ENCODE data around the gene POU4F2.

Gene POU4F2, protein sequence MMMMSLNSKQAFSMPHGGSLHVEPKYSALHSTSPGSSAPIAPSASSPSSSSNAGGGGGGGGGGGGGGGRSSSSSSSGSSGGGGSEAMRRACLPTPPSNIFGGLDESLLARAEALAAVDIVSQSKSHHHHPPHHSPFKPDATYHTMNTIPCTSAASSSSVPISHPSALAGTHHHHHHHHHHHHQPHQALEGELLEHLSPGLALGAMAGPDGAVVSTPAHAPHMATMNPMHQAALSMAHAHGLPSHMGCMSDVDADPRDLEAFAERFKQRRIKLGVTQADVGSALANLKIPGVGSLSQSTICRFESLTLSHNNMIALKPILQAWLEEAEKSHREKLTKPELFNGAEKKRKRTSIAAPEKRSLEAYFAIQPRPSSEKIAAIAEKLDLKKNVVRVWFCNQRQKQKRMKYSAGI

DNA sequence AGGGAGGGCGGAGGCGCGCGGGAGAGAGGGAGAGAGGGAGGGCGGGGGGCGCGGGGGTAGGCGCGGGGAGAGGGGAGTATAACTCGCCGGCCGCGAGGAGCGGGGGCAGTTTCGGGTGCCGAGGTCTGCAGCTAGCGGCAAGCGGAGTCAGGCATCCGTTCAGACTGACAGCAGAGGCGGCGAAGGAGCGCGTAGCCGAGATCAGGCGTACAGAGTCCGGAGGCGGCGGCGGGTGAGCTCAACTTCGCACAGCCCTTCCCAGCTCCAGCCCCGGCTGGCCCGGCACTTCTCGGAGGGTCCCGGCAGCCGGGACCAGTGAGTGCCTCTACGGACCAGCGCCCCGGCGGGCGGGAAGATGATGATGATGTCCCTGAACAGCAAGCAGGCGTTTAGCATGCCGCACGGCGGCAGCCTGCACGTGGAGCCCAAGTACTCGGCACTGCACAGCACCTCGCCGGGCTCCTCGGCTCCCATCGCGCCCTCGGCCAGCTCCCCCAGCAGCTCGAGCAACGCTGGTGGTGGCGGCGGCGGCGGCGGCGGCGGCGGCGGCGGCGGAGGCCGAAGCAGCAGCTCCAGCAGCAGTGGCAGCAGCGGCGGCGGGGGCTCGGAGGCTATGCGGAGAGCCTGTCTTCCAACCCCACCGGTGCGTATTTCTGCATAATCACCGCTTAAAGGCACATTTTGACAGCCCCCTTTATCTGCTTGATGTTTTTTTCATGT, at the start of gene POU4F2:
TSS of gene POU4F2 (plus strand) at position 108 of the 720 bp plus-strand sequence. CDS start at position 356, 248 bp downstream.
- DNase-seq (ENCODE audit: low read depth, low spot score): no peak

DNA sequence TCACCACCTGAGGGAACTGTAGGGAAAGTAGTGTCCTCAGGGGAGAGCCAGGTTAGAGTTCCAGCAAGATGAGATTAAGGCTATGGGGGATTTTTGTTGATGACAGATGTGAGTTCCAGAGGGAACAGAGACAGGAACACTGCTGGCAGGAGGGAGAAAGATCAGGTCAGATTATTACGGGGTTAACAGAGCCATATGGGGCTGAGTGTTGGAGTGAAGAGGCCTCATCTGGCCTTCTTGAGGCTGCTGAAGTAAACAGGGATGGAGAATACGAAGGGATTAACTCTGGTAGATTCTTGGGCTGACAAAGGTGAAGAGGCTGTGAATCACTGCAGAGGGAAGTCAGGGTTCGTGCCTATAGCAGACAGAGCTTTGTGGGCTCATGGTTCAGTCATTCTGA, 47.9 kb upstream of the POU4F2 start:
- DNase-seq (ENCODE audit: low read depth, low spot score): no peak

DNA sequence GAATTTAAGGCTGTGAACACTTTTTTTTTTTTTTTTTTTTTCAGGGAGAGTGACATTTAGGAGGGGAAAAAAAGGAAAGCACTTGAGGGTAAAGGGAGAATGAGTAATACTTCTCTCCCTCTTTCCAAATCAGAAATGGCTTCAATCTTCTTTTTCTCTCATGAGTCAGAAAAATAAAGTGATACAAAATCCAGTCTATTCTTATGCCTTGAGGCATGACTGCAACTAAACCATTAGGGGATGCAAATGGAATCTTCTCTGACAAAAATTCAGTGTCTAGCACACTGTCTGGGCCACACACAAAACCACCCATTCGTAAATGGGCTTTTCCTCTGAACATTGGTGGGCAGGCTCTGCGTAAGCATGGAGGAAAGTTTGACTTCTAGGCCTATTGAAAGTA, 46.7 kb upstream of the POU4F2 start:
- no peak for DNase-seq (ENCODE audit: low read depth, low spot score)

DNA sequence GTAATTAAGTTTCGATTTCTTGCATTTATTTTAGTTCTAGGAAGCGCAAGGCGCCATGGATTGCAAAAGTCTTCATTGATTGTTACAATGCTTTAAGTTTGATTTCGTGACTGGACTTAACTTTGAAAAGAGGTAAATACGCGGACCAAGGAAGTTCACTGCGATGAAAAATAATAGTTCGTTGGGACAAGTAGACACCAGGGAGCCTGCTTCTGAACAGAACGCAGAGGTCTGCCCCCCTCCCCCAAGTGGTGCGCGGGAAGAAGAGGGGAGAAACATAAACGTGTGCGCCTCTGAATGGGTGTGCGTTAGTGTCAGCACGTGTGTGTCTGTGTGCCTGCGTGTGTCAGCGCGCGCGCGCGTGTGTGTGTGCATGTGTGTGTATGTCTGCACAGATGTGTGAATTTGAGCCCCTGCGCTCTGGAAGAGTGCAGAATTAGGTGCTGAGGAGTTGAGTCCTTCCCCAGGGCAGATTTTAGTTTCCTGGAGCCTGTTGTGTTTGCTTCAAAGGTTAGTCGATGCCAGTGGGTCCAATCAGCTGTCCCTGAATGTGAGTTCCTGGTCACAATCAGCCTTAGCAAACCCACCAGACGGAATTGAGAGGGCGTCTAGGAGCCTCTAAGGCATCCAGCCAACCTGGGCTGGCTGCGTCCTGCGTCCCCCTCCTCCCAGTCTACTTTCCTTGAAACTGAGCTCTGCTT, 5.8 kb upstream of the POU4F2 start:
- no peak for DNase-seq (ENCODE audit: low read depth, low spot score)

DNA sequence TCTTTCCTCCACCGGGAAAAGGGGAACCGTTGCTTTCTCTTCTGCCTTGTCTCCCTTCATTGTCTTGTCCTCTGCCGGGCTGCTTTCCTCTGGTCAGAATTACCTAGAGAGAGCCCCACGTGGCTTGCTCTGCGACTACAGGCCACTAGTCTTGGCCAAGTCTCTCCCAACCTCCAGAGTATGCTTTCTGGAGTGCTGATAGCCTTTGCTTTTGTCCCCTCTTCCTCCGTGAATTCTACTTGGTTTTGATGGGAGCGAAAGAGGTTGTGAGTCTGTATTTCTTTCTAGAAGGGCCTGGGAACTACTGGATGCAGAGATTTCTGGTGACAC, 5.3 kb upstream of the POU4F2 start:
- no peak for DNase-seq (ENCODE audit: low read depth, low spot score)

DNA sequence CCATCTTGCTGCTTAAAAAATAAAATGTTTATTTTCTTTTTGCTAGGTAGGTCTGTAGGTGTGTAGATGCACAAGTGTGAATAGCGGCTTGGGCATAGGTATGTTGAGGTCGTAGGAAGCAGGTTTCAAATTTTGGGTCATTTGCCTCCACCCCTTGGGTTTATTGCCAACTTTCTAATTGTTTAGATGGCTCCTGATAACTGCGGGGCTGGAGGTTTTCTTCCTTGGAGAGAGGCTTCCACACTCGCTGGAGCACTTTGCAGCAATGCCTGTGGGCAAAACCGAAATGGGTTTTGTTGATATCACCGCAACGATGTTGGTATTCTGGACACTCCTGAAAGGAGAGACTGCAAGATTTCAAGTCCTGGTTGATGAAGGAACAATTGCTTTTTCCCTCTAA, 3.9 kb upstream of the POU4F2 start:
- DNase-seq (ENCODE audit: low read depth, low spot score): no peak

DNA sequence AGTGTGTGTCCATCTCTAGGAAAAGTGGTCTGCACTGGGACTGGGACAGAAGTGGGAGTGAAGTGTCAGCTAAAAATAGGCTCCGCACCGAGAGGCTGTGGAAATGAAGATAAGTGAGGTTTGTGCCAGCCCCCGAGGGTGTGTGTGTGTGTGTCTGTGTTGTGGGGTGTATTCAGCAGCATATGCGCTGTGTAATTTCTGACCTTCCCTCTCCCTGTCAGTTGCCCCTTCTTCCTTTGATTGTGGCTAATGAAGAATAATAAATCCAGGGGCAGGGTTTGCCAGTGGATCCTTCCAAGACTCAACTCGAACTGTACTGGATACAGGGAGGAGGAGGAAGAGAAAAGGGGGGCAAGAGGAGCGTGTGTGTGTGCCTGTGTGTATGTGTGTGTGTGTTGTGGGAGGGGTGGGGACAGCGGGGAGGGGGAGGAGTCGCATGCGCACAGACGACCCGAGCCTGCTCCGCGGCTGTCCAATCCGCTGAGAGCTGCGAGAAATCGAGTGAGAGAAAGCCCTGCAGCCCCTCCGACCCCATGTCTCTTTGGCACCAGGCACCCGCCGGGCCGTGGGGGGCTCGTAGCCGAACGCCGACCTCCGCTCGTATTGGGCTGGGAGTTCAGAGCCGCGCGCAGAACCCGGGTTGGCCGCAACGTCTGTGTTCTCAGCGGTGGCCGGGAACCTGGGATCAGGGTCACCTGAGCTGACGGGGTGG, 916 bp upstream of the POU4F2 start:
- no peak for DNase-seq (ENCODE audit: low read depth, low spot score)

DNA sequence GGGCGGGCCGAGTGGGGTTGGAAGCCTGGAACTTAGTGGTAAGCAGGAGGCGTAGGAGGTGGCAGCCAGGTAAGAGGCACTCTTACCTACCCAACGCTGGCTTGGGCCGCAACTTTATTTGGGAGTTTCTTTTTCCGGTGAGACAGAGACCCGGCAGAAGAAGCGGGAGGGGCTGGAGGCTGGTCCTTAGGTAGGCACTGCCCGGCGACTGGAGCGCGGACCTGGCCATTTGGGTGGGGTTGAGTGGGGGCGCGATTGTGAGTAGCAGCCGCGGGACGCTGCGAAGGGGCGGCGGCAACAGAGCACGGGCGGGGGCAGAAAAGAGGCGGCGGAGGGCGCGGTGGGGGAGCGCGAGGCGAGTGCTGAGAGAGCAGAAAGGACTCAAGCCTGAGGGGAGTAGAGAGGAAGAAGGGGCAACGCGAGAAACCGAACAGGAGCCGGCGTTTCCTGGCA, 334 bp upstream of the POU4F2 start:
- no peak for DNase-seq (ENCODE audit: low read depth, low spot score)

DNA sequence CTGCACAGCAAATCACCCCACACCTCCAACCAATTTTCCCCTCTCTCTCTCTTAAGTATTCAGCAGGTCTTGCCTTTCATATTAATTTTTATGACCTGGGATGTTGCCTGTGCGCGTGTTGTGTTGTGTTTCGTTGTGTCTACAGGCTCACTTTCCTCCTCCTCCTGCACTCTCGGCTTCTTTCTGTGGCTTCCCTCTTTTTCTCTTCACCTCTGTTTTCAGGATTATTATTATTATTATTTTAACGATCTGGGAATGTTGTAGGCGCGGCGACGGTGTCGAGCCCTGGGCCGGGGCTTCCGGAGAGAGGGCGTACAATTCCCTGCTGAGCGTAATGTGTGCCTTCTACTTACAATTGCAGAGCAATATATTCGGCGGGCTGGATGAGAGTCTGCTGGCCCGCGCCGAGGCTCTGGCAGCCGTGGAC, 826 bp downstream of the POU4F2 start:
- no peak for DNase-seq (ENCODE audit: low read depth, low spot score)

DNA sequence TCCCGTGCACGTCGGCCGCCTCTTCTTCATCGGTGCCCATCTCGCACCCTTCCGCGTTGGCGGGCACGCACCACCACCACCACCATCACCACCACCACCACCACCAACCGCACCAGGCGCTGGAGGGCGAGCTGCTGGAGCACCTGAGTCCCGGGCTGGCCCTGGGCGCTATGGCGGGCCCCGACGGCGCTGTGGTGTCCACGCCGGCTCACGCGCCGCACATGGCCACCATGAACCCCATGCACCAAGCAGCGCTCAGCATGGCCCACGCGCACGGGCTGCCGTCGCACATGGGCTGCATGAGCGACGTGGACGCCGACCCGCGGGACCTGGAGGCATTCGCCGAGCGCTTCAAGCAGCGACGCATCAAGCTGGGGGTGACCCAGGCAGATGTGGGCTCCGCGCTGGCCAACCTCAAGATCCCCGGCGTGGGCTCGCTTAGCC, 1.4 kb downstream of the POU4F2 start:
- DNase-seq (ENCODE audit: low read depth, low spot score): no peak

DNA sequence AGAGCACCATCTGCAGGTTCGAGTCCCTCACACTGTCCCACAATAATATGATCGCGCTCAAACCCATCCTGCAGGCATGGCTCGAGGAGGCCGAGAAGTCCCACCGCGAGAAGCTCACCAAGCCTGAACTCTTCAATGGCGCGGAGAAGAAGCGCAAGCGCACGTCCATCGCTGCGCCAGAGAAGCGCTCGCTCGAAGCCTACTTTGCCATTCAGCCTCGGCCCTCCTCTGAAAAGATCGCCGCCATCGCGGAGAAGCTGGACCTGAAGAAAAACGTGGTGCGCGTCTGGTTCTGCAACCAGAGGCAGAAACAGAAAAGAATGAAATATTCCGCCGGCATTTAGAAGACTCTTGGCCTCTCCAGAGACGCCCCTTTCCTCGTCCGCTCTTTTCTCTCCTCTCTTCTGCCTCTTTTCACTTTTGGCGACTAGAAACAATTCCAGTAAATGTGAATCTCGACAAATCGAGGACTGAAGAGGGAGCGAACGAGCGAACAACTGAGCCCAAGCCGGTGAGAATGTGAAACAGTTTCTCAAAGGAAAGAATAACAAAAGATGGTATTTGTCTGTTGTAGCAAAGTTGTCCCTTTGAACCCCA, 1.9 kb downstream of the POU4F2 start:
- no peak for DNase-seq (ENCODE audit: low read depth, low spot score)

DNA sequence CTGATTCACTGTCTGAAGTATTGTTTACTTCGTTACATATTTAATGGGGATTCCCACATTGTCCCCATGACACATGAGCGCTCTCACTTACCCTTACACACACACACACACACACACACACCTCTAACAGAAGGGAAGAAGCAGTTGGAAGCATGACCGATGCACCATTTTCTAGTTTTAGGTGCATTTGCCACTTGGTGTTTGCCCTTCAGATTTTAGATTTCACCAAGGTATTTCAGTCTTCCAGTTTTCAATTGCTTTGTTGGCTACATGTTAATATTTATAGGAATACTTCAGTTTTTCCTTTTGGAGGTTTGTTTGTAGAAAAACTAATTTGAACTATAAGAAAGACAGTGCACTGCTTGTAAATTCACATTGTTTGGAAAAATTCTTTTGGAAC, 3.1 kb downstream of the POU4F2 start:
- no peak for DNase-seq (ENCODE audit: low read depth, low spot score)

DNA sequence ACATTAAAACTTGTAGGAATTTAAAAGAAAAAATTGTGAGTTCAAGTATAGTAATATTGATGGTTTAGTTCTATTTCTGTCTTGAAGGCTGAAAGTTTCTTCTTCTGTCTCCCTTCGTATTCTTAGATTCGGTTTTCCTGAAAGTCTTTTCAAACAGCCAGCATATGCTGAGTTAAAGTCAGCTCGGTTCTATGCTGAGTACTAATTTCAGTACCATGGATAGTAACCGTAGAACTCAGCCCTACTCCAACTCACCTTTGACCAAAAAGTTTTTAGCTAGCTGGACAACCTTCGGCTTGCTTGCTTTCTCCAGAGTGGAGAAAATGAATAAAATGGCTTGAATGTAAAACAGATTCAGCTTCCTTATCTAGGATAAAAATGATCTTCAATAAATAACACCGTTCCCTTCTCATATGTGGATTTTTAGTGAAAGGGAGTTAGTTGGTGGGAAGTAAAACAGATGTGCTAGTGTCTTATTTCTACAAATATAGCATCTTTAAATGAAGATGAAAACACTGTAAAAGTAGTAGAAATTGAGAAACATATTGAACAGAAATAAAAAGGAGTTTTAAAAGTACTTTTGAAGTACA, 5.2 kb downstream of the POU4F2 start:
- DNase-seq (ENCODE audit: low read depth, low spot score): no peak

DNA sequence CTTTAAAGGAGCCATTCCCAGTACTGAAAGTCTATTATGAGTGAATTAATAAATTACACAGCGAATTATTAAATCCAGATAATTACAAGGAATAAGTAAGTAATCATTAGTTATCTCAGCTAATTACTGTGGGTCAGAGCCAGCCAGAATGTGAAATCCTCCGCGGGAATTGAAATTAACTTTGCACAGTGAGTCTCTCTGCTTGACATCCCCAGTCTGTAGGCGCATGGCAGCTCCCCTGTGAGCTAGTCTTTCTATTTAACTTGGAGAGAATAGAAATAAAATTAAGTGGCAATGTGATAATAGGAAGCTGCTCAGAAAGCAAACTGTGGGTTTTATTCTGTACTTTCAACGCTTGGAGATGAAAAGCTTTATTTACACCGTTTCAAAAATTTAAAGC, 7.2 kb downstream of the POU4F2 start:
- no peak for DNase-seq (ENCODE audit: low read depth, low spot score)

DNA sequence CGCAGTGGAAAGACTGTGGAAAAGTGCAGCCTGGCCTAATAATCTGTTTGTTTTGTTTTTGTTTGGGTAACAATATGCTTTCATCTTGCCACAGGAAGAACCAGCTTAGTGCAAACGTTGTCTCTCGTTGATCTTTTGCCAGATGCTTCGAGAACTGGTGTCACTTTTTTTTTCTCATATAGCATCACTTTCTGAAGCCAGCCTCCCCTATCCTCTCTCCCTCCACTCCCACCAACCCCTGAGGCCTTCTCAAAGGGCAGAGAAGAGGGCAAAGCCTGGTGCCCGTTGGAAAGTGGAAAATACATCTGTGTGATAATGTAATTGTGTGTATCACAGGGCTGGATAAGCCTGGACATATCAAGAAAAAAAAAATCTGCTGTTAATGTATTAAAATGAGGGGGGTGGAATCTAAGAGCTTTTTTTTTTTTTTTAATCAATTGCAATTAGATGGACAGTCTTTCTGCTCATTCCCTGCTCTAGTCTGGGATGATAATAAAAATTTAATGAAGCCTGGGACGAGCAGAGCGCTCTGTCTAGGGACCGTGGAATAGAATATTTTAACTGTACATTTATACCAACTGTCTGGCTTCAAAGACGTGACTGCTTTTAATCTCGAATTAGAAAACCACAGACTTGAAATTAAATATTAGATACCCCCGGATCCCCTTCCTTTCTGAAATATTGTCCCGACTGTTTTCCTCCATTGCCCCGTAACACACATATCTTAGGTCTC, 8.1 kb downstream of the POU4F2 start:
- no peak for DNase-seq (ENCODE audit: low read depth, low spot score)

DNA sequence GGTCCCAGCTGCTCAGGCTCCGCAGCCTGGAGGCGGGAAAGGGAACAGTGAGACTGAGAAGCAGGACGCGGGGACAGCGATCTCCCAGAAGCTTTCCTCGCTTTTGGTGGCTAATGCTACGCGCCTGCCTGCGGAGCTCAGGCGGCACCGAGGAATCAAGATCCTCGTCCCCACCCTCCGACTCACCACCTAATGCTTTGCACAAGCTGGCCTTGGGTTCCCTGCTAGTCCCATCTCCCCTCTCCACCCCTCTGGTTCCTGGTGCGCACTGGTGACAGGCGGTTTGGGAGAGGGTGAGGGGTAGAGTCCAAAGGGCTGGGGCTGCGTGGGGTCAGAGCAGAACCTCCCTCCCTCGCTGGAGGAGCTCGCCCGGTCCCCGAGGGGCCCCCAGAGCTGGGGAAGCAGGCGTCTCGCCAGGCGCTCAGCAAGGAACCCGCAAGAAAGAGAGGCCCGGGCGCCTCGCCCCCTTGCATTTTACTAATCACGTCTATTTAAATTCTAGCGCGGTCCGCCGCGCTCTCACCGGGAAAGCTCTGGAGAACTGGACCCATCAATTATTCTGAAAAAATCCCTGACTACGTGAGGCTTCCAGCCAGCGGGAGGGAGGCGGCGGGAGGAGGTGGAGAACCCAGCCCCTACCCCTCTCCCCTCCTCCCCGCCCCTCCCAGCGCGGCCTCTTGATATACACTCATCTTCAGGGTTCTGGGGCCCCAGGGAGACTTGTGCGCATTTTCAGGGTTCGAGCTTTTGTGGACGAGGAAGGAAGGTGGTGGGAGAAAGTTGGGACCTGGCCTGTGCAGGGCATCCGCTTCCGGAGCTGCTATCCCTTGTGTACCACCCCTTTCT, 9.1 kb downstream of the POU4F2 start:
- DNase-seq (ENCODE audit: low read depth, low spot score): no peak

DNA sequence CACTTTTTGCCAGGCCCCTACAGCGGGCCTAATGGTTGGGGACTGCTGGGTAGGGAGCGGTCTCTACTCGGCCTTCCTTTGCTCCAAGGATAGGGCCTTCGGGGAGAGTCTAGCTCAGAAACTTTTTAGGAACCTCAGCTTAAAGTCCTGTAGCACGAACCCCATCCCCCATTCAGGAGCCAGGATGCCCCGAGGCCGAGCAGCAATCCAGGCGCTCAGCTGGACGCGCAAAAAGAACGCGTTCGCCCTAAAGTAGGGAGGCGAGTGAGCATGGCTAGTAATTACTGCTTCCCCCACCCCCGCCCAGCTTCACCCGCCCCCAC, 9.7 kb downstream of the POU4F2 start:
- DNase-seq (ENCODE audit: low read depth, low spot score): no peak

DNA sequence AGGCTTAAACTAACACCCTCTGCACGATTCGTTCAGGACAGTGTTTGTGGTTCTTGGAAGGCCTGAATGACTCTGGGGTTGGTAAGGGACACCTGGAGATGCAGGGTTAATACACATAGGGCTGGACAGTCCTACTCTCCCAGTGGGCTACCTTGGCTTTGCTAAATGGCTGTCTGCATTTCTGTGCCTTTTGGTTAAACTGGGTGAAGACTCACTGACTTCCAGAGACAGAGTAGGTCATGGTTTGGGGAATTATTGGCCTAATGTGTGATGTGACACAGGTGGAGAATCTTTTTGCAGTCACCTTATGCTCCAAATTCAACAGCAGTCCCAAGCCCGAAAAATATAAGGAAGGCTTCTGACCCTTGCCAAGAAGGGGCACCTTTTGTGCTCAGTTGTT, 10.5 kb downstream of the POU4F2 start:
- DNase-seq (ENCODE audit: low read depth, low spot score): no peak

DNA sequence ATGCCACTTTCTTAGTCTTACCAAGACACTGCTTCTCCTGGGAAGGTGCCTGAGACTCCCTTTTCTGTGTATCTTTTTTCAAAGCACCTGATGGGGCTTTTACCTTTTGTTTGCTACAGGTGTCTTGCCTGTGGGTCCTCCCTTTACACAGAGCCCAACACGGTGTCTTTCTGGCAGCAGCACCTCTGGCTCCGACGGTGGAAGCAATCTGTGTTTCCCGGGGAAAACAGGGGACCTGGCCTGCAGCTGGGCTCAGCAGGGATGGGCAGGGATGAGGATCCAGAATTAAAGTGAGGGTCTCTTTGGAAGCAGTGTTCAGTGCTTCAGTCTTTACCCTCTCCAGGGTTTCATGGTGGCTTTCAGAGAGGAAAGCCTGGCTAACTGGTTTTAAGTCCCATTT, 11.3 kb downstream of the POU4F2 start:
- DNase-seq (ENCODE audit: low read depth, low spot score): no peak
